ENCODE data around the gene TOR4A. TPM values are rescaled to one million over a fixed set of nuclear protein-coding genes. Genes with fewer than 3 reads are reported as not detected.

Gene TOR4A
- total and polyA plus RNA-seq, 9 of the 15 experiments (the other 6 are each of a cell fraction or from before 2014, with no cell fraction given) = 3.9 to 49.2 (median 8.8) TPM

- DNase-seq (ENCODE audit: extremely low read depth in 1 of 4, low spot score in 3 of 4) = peak in 1 of 4 experiments; percentile 7
Observed at GRCh38 chr9:137306066-137306849, 28.7 kb downstream of the TOR4A start.

More at GRCh38 chr9:137306066-137306849, 28.7 kb downstream of the TOR4A start:
- BruUV-seq (replicated peaks) = no TSS peak
- H3K27me3 ChIP-seq (ENCODE audit: control insufficient read depth in 2 of 2, insufficient read depth in 2 of 2, low read length in 2 of 2) = no peaks in the 10 kb centered on the region
- no peak overlapping the region for H3K4me3 ChIP-seq
- peaks cover 6% of the 10 kb centered on the region; the same call in 1 of the 2 replicates for H4K20me1 ChIP-seq (replicated peaks; ENCODE audit: control insufficient read depth, insufficient read depth, low read length)
- ATAC-seq (no peak), FAIRE-seq (no peak)
- in situ Hi-C loops (cut with MboI) = no loop called here
- H3K9me3 ChIP-seq (replicated peaks; ENCODE audit: control insufficient read depth, insufficient read depth, low read depth, low read length) = no peaks in the 10 kb centered on the region
- 0 out of 2 replicates have a peak, but pooled peaks have one; percentile 1 for TF ChIP-seq ZBTB33 (CRISPR knock-in tag; IDR thresholded peaks at IDR 0.05)
- TF ChIP-seq EGR1 (conservative IDR thresholded peaks at IDR 0.05) = peak; percentile 62
- 0 out of 2 replicates have a peak, but pooled peaks have one; percentile 48 for TF ChIP-seq ZBTB7A (IDR thresholded peaks at IDR 0.05; ENCODE audit: borderline replicate concordance, control insufficient read depth, low read depth, low read length)
- TF ChIP-seq SREBF1 (IDR thresholded peaks at IDR 0.05; ENCODE audit: borderline replicate concordance, low read depth, low read length) = no peak
- TF ChIP-seq SREBF2 (CRISPR knock-in tag; IDR thresholded peaks at IDR 0.05) = no peak
- no peak for TF ChIP-seq ZNF551 (CRISPR knock-in tag; IDR thresholded peaks at IDR 0.05)
- CTCF ChIA-PET (ENCODE audit: low intra/inter-chr PET ratio) = no interaction called here
- intact Hi-C loops (cut with micrococcal nuclease) = loop anchor here (10.0 kb wide), 1 partner anchor 119 kb away; the partner anchor contains the start of genes EXD3 and NOXA1
- peaks cover 7% of the 10 kb centered on the region for H3K9me1 ChIP-seq (ENCODE audit: control insufficient read depth, insufficient read depth, low read length)
- peaks cover 5% of the 10 kb centered on the region for H3K79me2 ChIP-seq (ENCODE audit: control insufficient read depth, insufficient read depth, low read length)
- no peak overlapping the region for H2AFZ ChIP-seq (ENCODE audit: low read depth, low read length)
- peaks cover 19 to 91% of the 10 kb centered on the region in 2 experiments for H3K4me1 ChIP-seq (replicated peaks in 1 of 2; ENCODE audit: control insufficient read depth in 2 of 2, insufficient read depth in 2 of 2, low read length in 2 of 2)
- H3K36me3 ChIP-seq (ENCODE audit: control insufficient read depth, insufficient read depth, low read length) = no peaks in the 10 kb centered on the region
- POLR2A ChIA-PET = interaction anchor here (0.6 to 0.8 kb wide), 3 partner anchors 64 to 191 kb away, joined by 3 to 5 read pairs (median 4); no protein-coding TSS in a partner anchor
- peak overlapping the region in 1 of 2 experiments; percentile 45; a peak in 1 of 4 replicates for H3K9ac ChIP-seq (ENCODE audit: insufficient read depth in 1 of 2, low read depth in 2 of 2, low read length in 2 of 2)
- 63% methylated on average over 14 of the region's 30 CpGs for WGBS (ENCODE audit: insufficient coverage, low coverage, missing lambda C conversion rate)
- H3K27ac ChIP-seq (ENCODE audit: extremely low read depth, low read depth, low read length) = no peak overlapping the region
- H3K4me2 ChIP-seq (ENCODE audit: insufficient read depth, low read length) = no peak overlapping the region
